Measurements from ENCODE around the gene COL8A1.

The COL8A1 gene

GRCh38 chr3:99765042-99765942 is 126.9 kb downstream of the COL8A1 start:
- DNase-seq: no peak

- no peak for DNase-seq
Observed at GRCh38 chr3:99767291-99767690, 128.9 kb downstream of the COL8A1 start.

- no peak for DNase-seq
Observed at GRCh38 chr3:99768126-99768525, 129.7 kb downstream of the COL8A1 start.

GRCh38 chr3:99768808-99769501 is 130.6 kb downstream of the COL8A1 start:
- no peak for DNase-seq

GRCh38 chr3:99772171-99772570 is 133.8 kb downstream of the COL8A1 start:
- DNase-seq: no peak

- DNase-seq: no peak
Observed at GRCh38 chr3:99772671-99773070, 134.3 kb downstream of the COL8A1 start.

- DNase-seq: no peak
Observed at GRCh38 chr3:99774467-99774866, 136.1 kb downstream of the COL8A1 start.

- DNase-seq: no peak
Observed at GRCh38 chr3:99776516-99777209, 138.3 kb downstream of the COL8A1 start.

- no peak for DNase-seq
Observed at GRCh38 chr3:99777210-99777549, 138.8 kb downstream of the COL8A1 start.

GRCh38 chr3:99777708-99778107 is 139.3 kb downstream of the COL8A1 start:
- DNase-seq: no peak

GRCh38 chr3:99780749-99781148 is 142.4 kb downstream of the COL8A1 start:
- peak; percentile 24 for DNase-seq

- peak; percentile 9 for DNase-seq
Observed at GRCh38 chr3:99781761-99782160, 143.4 kb downstream of the COL8A1 start.

GRCh38 chr3:99783011-99783573 is 144.7 kb downstream of the COL8A1 start:
- no peak for DNase-seq

- DNase-seq: peak; percentile 75
Observed at GRCh38 chr3:99789011-99789721, 150.8 kb downstream of the COL8A1 start.

- DNase-seq: no peak
Observed at GRCh38 chr3:99794485-99794884, 156.1 kb downstream of the COL8A1 start.

GRCh38 chr3:99795573-99795972 is 157.2 kb downstream of the COL8A1 start:
- no peak for DNase-seq

- DNase-seq: no peak
Observed at GRCh38 chr3:99799422-99799821, 161.0 kb downstream of the COL8A1 start.

- no peak for DNase-seq
Observed at GRCh38 chr3:99803297-99803696, 164.9 kb downstream of the COL8A1 start.

- DNase-seq: no peak
Observed at GRCh38 chr3:99805160-99805559, 166.8 kb downstream of the COL8A1 start.

- DNase-seq: peak; percentile 74
Observed at GRCh38 chr3:99808163-99808794, 169.9 kb downstream of the COL8A1 start.

- DNase-seq: no peak
Observed at GRCh38 chr3:99809565-99809964, 171.2 kb downstream of the COL8A1 start.

GRCh38 chr3:99810403-99810802 is 172.0 kb downstream of the COL8A1 start:
- DNase-seq: no peak

Measured in hematopoietic multipotent progenitor cell treated with erythropoietin and hydrocortisone succinate and interleukin-3 and kit ligand, for 4 days (in vitro differentiated cells).